HEK293 (cell line): Measurements from ENCODE around the gene SYT2.

Experiments used
- CTCF ChIA-PET: fragments of 350-600 bp; formaldehyde crosslinking; extraction: SDS; loops from one replicate; lab custom pipeline; 2021; ENCODE audit warnings: antibody characterized with exemption; lab: Yijun Ruan, JAX
- POLR2A ChIA-PET: fragments of 300-600 bp; formaldehyde crosslinking; extraction: SDS; loops from one replicate; lab custom pipeline; 2020; ENCODE audit warnings: antibody characterized with exemption, inconsistent platforms; lab: Yijun Ruan, JAX
- H3K27ac ChIP-seq: fragments of 200-500 bp; sonication (Bioruptor generic); 2 replicates; pipeline ENCODE4 v1.5.1; 2014; ENCODE audit warnings: low read depth, low read length, control low read depth, inconsistent platforms; ENCODE audit errors: extremely low read depth
- H3K36me3 ChIP-seq, 2 experiments: fragments of 200-500 bp in 1 of 2; sonication (Bioruptor generic) in 1 of 2; 1 replicate in 1 of 2; 2 replicates in 1 of 2; pipeline ENCODE4 v1.5.1; 2014 to 2017; ENCODE audit warnings: inconsistent platforms in 2 of 2, low read length in 2 of 2; ENCODE audit not compliant: control insufficient read depth in 2 of 2, insufficient read depth in 1 of 2
- H3K4me1 ChIP-seq: fragments of 200-500 bp; sonication (Bioruptor generic); 2 replicates; pipeline ENCODE4 v1.5.1; 2014; ENCODE audit warnings: mild to moderate bottlenecking, low read length, inconsistent platforms; ENCODE audit not compliant: control insufficient read depth, insufficient read depth
- H3K4me3 ChIP-seq: 2 replicates; pipeline ENCODE4 v1.5.1; 2011; ENCODE audit warnings: low read depth, mild to moderate bottlenecking, control low read depth, low read length, moderate library complexity
- H3K9me3 ChIP-seq: fragments of 200-500 bp; sonication (Bioruptor generic); 2 replicates; pipeline ENCODE4 v1.5.1; 2014; ENCODE audit warnings: low read depth, low read length, inconsistent platforms; ENCODE audit not compliant: control insufficient read depth, insufficient read depth
- GLI4 ChIP-seq: fragments of 450-650 bp; formaldehyde crosslinking; IDR thresholded peaks from 2 replicates; pipeline ENCODE4 v1.5.1; 2016; ENCODE audit warnings: missing biosample characterization, missing genetic modification characterization
- SP3 ChIP-seq: fragments of 450-650 bp; formaldehyde crosslinking; IDR thresholded peaks from 2 replicates; pipeline ENCODE4 v1.5.1; 2016; ENCODE audit warnings: missing biosample characterization, missing genetic modification characterization
- ZBTB1 ChIP-seq: fragments of 450-650 bp; formaldehyde crosslinking; IDR thresholded peaks from 2 replicates; pipeline ENCODE4 v1.5.1; 2016; ENCODE audit warnings: missing biosample characterization, missing genetic modification characterization
- ZFHX2 ChIP-seq: fragments of 450-650 bp; formaldehyde crosslinking; conservative IDR thresholded peaks from 2 replicates; pipeline ENCODE4 v1.5.1; 2016; ENCODE audit warnings: missing biosample characterization, missing genetic modification characterization
- ZNF112 ChIP-seq: fragments of 450-650 bp; formaldehyde crosslinking; IDR thresholded peaks from 2 replicates; pipeline ENCODE4 v1.5.0; 2017; ENCODE audit warnings: missing biosample characterization, missing genetic modification characterization
- ZNF114 ChIP-seq: fragments of 450-650 bp; formaldehyde crosslinking; IDR thresholded peaks from 2 replicates; pipeline ENCODE4 v1.5.0; 2017; ENCODE audit warnings: missing biosample characterization, missing genetic modification characterization
- ZNF146 ChIP-seq: fragments of 450-650 bp; formaldehyde crosslinking; IDR thresholded peaks from 2 replicates; pipeline ENCODE4 v1.5.1; 2016; ENCODE audit warnings: missing biosample characterization, missing genetic modification characterization
- ZNF157 ChIP-seq: fragments of 450-650 bp; formaldehyde crosslinking; IDR thresholded peaks from 2 replicates; pipeline ENCODE4 v1.5.1; 2016; ENCODE audit warnings: missing biosample characterization, missing genetic modification characterization
- ZNF2 ChIP-seq: fragments of 450-650 bp; formaldehyde crosslinking; IDR thresholded peaks from 2 replicates; pipeline ENCODE4 v1.5.1; 2016; ENCODE audit warnings: missing biosample characterization, missing genetic modification characterization
- ZNF292 ChIP-seq: fragments of 450-650 bp; formaldehyde crosslinking; IDR thresholded peaks from 2 replicates; pipeline ENCODE4 v1.5.1; 2016; ENCODE audit warnings: low read depth, missing biosample characterization, missing genetic modification characterization, borderline replicate concordance
- ZNF658 ChIP-seq: fragments of 450-650 bp; formaldehyde crosslinking; IDR thresholded peaks from 2 replicates; pipeline ENCODE4; 2016; ENCODE audit warnings: missing biosample characterization, missing genetic modification characterization
- ZNF76 ChIP-seq: fragments of 450-650 bp; formaldehyde crosslinking; IDR thresholded peaks from 2 replicates; pipeline ENCODE4; 2016; ENCODE audit warnings: low read depth, missing biosample characterization, missing genetic modification characterization, borderline replicate concordance
- ZNF768 ChIP-seq: fragments of 450-650 bp; formaldehyde crosslinking; IDR thresholded peaks from 2 replicates; pipeline ENCODE4 v1.5.1; 2018; ENCODE audit warnings: missing biosample characterization, mild to moderate bottlenecking, missing genetic modification characterization
- TF ChIP-seq, protein P1 (sequence below): fragments of 450-650 bp; formaldehyde crosslinking; IDR thresholded peaks from 2 replicates; pipeline ENCODE4 v1.5.1; 2016; ENCODE audit warnings: missing biosample characterization, missing genetic modification characterization
- TF ChIP-seq, protein P2 (sequence below): fragments of 450-650 bp; formaldehyde crosslinking; IDR thresholded peaks from 2 replicates; pipeline ENCODE4 v1.5.1; 2016; ENCODE audit warnings: missing biosample characterization, missing genetic modification characterization
- TF ChIP-seq, protein P3 (sequence below): fragments of 450-650 bp; formaldehyde crosslinking; IDR thresholded peaks from 2 replicates; pipeline ENCODE4 v1.5.1; 2016; ENCODE audit warnings: missing biosample characterization, missing genetic modification characterization
- TF ChIP-seq, protein P4 (sequence below): fragments of 450-650 bp; formaldehyde crosslinking; optimal IDR thresholded peaks from 2 replicates; pipeline ENCODE3; 2016; ENCODE audit warnings: missing biosample characterization, mild to moderate bottlenecking, missing genetic modification characterization
- TF ChIP-seq, protein P5 (sequence below): fragments of 450-650 bp; formaldehyde crosslinking; IDR thresholded peaks from 2 replicates; pipeline ENCODE4 v1.5.1; 2016; ENCODE audit warnings: missing biosample characterization, missing genetic modification characterization
- TF ChIP-seq, protein P6 (sequence below): fragments of 450-650 bp; formaldehyde crosslinking; IDR thresholded peaks from 2 replicates; pipeline ENCODE4 v1.5.1; 2016; ENCODE audit warnings: missing biosample characterization, missing genetic modification characterization
- TF ChIP-seq, protein P7 (sequence below): fragments of 450-650 bp; formaldehyde crosslinking; IDR thresholded peaks from 2 replicates; pipeline ENCODE4 v1.5.1; 2016; ENCODE audit warnings: missing biosample characterization, missing genetic modification characterization

The SYT2 gene

DNA sequence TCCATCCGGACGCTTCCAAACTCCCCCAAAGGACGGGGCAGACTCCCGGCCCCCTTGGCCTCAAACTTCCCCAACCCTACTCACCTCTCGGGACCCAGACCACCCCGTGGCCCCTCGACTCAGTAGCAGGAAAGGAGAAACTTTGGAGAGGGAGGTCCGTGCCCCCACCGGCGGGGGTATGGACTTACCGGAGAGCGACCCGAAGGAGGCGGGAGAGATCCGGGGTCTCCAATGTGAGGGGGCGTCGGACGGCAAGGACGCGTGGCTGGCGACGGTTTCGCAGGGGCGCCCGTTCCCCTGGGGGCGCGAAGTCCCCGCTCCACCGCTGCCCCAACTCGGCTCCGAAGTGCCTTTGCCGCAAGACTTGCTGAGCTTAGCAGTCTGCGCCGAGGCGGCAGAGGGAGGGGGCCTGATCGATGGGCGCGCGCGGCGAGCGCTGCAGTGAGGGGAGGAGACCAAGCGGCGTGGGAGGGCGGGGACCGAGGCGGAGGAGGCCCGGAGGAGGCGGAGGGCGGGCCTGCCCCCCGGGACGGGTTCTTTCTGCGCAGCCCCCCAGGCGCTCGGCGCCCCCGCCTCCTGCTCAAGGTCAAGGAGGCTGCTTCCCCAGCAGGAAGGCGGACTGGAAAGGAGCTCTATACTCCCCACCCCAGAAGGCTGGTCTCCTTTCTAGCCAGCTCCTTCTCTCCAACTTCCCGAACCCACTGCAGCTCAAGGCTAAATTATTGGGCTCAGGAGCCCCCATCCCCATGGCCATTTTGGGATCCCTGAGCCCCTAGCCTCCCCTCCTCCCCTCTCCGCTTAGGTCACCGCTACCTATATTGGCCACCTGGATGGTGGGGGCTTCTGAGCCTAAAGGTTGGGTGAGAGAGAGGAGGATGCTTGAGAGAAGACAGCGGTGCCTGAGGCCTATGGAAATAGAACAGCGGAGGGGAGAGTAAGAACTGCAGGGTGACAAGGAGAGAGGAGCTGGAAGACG is at the start of gene SYT2:
Gene SYT2 (minus strand): TSS at position 385 of the 976 bp plus-strand sequence. CDS start 104,682 bp downstream, outside the sequence.
- no peaks in the 10 kb centered on the region; the same call in 1 of the 2 replicates for H3K4me1 ChIP-seq
- CTCF ChIA-PET: interaction anchor here (0.6 to 1.5 kb wide), 5 partner anchors 9 to 531 kb away, joined by 3 to 6 read pairs (median 3); no protein-coding TSS in a partner anchor
- POLR2A ChIA-PET: interaction anchor here (0.8 kb wide), 1 partner anchor 9 kb away, joined by 3 read pairs; no protein-coding TSS in a partner anchor
- peak within 1 kb of the TSS; percentile 34 for H3K4me3 ChIP-seq
- H3K9me3 ChIP-seq: no peaks in the 10 kb centered on the region
- no peaks in the 10 kb centered on the region for H3K36me3 ChIP-seq
- H3K27ac ChIP-seq: no peak within 1 kb of the TSS; the same call in 1 of the 2 replicates
- TF ChIP-seq GLI4 (tag by site-specific recombination) (no peak), ZNF76 (tag by site-specific recombination) (0 out of 2 replicates have a peak, but pooled peaks have one; percentile 18), ZNF146 (0 out of 2 replicates have a peak, but pooled peaks have one; percentile 7), ZNF658 (tag by site-specific recombination) (no peak), ZNF114 (no peak), ZBTB1 (tag by site-specific recombination) (no peak), ZNF112 (no peak), ZNF292 (no peak), ZFHX2 (peak; percentile 98), ZNF157 (no peak), ZNF2 (tag by site-specific recombination) (no peak), SP3 (tag by site-specific recombination) (peak; percentile 88), ZNF768 (tag by site-specific recombination) (no peak)
- TF ChIP-seq, protein P1, sequence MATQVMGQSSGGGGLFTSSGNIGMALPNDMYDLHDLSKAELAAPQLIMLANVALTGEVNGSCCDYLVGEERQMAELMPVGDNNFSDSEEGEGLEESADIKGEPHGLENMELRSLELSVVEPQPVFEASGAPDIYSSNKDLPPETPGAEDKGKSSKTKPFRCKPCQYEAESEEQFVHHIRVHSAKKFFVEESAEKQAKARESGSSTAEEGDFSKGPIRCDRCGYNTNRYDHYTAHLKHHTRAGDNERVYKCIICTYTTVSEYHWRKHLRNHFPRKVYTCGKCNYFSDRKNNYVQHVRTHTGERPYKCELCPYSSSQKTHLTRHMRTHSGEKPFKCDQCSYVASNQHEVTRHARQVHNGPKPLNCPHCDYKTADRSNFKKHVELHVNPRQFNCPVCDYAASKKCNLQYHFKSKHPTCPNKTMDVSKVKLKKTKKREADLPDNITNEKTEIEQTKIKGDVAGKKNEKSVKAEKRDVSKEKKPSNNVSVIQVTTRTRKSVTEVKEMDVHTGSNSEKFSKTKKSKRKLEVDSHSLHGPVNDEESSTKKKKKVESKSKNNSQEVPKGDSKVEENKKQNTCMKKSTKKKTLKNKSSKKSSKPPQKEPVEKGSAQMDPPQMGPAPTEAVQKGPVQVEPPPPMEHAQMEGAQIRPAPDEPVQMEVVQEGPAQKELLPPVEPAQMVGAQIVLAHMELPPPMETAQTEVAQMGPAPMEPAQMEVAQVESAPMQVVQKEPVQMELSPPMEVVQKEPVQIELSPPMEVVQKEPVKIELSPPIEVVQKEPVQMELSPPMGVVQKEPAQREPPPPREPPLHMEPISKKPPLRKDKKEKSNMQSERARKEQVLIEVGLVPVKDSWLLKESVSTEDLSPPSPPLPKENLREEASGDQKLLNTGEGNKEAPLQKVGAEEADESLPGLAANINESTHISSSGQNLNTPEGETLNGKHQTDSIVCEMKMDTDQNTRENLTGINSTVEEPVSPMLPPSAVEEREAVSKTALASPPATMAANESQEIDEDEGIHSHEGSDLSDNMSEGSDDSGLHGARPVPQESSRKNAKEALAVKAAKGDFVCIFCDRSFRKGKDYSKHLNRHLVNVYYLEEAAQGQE: no peak
- TF ChIP-seq, protein P2, sequence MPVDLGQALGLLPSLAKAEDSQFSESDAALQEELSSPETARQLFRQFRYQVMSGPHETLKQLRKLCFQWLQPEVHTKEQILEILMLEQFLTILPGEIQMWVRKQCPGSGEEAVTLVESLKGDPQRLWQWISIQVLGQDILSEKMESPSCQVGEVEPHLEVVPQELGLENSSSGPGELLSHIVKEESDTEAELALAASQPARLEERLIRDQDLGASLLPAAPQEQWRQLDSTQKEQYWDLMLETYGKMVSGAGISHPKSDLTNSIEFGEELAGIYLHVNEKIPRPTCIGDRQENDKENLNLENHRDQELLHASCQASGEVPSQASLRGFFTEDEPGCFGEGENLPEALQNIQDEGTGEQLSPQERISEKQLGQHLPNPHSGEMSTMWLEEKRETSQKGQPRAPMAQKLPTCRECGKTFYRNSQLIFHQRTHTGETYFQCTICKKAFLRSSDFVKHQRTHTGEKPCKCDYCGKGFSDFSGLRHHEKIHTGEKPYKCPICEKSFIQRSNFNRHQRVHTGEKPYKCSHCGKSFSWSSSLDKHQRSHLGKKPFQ (tag by site-specific recombination): no peak
- TF ChIP-seq, protein P3, sequence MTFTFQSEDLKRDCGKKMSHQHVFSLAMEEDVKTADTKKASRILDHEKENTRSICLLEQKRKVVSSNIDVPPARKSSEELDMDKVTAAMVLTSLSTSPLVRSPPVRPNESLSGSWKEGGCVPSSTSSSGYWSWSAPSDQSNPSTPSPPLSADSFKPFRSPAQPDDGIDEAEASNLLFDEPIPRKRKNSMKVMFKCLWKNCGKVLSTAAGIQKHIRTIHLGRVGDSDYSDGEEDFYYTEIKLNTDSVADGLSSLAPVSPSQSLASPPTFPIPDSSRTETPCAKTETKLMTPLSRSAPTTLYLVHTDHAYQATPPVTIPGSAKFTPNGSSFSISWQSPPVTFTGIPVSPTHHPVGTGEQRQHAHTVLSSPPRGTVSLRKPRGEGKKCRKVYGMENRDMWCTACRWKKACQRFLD (tag by site-specific recombination): no peak
- TF ChIP-seq, protein P4, sequence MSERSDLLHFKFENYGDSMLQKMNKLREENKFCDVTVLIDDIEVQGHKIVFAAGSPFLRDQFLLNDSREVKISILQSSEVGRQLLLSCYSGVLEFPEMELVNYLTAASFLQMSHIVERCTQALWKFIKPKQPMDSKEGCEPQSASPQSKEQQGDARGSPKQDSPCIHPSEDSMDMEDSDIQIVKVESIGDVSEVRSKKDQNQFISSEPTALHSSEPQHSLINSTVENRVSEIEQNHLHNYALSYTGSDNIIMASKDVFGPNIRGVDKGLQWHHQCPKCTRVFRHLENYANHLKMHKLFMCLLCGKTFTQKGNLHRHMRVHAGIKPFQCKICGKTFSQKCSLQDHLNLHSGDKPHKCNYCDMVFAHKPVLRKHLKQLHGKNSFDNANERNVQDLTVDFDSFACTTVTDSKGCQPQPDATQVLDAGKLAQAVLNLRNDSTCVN (tag by site-specific recombination): peak; percentile 76
- TF ChIP-seq, protein P5, sequence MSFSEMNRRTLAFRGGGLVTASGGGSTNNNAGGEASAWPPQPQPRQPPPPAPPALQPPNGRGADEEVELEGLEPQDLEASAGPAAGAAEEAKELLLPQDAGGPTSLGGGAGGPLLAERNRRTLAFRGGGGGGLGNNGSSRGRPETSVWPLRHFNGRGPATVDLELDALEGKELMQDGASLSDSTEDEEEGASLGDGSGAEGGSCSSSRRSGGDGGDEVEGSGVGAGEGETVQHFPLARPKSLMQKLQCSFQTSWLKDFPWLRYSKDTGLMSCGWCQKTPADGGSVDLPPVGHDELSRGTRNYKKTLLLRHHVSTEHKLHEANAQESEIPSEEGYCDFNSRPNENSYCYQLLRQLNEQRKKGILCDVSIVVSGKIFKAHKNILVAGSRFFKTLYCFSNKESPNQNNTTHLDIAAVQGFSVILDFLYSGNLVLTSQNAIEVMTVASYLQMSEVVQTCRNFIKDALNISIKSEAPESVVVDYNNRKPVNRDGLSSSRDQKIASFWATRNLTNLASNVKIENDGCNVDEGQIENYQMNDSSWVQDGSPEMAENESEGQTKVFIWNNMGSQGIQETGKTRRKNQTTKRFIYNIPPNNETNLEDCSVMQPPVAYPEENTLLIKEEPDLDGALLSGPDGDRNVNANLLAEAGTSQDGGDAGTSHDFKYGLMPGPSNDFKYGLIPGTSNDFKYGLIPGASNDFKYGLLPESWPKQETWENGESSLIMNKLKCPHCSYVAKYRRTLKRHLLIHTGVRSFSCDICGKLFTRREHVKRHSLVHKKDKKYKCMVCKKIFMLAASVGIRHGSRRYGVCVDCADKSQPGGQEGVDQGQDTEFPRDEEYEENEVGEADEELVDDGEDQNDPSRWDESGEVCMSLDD (tag by site-specific recombination): peak; percentile 59; the same call in 1 of the 2 replicates
- TF ChIP-seq, protein P6, sequence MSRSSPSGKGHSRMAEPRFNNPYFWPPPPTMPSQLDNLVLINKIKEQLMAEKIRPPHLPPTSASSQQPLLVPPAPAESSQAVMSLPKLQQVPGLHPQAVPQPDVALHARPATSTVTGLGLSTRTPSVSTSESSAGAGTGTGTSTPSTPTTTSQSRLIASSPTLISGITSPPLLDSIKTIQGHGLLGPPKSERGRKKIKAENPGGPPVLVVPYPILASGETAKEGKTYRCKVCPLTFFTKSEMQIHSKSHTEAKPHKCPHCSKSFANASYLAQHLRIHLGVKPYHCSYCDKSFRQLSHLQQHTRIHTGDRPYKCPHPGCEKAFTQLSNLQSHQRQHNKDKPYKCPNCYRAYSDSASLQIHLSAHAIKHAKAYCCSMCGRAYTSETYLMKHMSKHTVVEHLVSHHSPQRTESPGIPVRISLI (tag by site-specific recombination): no peak
- TF ChIP-seq, protein P7, sequence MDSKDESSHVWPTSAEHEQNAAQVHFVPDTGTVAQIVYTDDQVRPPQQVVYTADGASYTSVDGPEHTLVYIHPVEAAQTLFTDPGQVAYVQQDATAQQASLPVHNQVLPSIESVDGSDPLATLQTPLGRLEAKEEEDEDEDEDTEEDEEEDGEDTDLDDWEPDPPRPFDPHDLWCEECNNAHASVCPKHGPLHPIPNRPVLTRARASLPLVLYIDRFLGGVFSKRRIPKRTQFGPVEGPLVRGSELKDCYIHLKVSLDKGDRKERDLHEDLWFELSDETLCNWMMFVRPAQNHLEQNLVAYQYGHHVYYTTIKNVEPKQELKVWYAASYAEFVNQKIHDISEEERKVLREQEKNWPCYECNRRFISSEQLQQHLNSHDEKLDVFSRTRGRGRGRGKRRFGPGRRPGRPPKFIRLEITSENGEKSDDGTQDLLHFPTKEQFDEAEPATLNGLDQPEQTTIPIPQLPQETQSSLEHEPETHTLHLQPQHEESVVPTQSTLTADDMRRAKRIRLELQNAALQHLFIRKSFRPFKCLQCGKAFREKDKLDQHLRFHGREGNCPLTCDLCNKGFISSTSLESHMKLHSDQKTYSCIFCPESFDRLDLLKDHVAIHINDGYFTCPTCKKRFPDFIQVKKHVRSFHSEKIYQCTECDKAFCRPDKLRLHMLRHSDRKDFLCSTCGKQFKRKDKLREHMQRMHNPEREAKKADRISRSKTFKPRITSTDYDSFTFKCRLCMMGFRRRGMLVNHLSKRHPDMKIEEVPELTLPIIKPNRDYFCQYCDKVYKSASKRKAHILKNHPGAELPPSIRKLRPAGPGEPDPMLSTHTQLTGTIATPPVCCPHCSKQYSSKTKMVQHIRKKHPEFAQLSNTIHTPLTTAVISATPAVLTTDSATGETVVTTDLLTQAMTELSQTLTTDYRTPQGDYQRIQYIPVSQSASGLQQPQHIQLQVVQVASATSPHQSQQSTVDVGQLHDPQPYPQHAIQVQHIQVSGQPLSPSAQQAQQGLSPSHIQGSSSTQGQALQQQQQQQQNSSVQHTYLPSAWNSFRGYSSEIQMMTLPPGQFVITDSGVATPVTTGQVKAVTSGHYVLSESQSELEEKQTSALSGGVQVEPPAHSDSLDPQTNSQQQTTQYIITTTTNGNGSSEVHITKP (tag by site-specific recombination): peak; percentile 76
